Fibroblast of villous mesenchyme (primary cell): Measurements from ENCODE around the gene MMP8. TPM values are rescaled to one million over a fixed set of nuclear protein-coding genes. Genes with fewer than 3 reads are reported as not detected.
A peak's percentile ranks its signal among the peaks of the same experiment; 100 is the strongest.

Experiments
- DNase-seq: peaks from one replicate; pipeline ENCODE4 v3.0.0-alpha.2; 2010; ENCODE audit warnings: low read depth
- H3K4me3 ChIP-seq: 2 replicates; pipeline ENCODE4 v1.5.1; 2011; ENCODE audit warnings: low read depth, mild to moderate bottlenecking, low read length
- total RNA-seq: library from RNA; depleted of rRNA; stranded (reverse); fragments of >200 nt; gene quantifications from 2 replicates; pipeline ENCODE4 v1.2.3, GENCODE V29; 2012
- TF ChIP-seq, protein P1 (sequence below): IDR thresholded peaks from 2 replicates; pipeline ENCODE4 v1.5.1; 2012; ENCODE audit warnings: low read depth, mild to moderate bottlenecking, low read length; ENCODE audit not compliant: insufficient read depth

Gene MMP8
- total RNA-seq, 1 donor: not detected

DNA sequence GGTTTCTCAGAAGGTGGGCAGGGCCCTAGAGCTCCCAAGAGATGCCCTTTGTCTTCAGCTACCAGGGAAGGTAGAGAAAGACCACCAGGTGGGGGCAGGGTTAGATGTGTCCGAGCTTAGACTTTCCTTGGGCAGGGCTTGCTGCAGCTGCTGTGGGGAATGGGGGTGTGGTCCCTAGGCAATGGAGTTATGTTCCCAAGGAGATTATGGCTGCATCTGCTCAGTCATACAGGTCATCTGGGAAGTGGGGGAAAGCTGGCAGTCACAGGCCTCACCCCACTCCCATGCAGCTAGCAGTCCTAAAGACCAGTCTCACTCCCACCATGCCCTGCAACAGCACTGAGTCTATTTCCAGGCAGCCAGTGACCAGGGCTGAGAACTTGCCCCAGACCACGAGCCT, 48.7 kb downstream of the MMP8 start:
- no peak overlapping the region for H3K4me3 ChIP-seq
- TF ChIP-seq, protein P1, sequence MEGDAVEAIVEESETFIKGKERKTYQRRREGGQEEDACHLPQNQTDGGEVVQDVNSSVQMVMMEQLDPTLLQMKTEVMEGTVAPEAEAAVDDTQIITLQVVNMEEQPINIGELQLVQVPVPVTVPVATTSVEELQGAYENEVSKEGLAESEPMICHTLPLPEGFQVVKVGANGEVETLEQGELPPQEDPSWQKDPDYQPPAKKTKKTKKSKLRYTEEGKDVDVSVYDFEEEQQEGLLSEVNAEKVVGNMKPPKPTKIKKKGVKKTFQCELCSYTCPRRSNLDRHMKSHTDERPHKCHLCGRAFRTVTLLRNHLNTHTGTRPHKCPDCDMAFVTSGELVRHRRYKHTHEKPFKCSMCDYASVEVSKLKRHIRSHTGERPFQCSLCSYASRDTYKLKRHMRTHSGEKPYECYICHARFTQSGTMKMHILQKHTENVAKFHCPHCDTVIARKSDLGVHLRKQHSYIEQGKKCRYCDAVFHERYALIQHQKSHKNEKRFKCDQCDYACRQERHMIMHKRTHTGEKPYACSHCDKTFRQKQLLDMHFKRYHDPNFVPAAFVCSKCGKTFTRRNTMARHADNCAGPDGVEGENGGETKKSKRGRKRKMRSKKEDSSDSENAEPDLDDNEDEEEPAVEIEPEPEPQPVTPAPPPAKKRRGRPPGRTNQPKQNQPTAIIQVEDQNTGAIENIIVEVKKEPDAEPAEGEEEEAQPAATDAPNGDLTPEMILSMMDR: no peak
- no peak for DNase-seq

DNA sequence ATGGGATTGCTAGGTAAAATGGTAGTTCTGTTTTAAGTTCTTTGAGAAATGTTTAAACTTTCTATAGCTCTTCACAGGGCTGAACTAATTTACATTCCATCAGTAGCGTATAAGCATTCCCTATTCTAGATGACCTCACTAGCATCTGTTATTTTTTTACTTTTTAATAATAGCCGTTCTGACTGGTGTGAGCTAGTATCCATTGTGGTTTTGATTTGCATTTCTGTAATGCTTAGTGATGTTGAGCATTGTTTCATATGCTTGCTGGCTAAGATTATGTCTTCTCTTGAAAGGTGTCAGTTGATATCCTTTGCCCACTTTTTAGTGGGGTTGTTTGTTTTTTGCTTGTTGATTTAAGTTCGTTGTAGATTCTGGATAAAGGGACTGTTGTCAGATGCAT, 55.1 kb downstream of the MMP8 start:
- peak; percentile 4 for DNase-seq
- H3K4me3 ChIP-seq: no peak overlapping the region
- TF ChIP-seq, protein P1: no peak

DNA sequence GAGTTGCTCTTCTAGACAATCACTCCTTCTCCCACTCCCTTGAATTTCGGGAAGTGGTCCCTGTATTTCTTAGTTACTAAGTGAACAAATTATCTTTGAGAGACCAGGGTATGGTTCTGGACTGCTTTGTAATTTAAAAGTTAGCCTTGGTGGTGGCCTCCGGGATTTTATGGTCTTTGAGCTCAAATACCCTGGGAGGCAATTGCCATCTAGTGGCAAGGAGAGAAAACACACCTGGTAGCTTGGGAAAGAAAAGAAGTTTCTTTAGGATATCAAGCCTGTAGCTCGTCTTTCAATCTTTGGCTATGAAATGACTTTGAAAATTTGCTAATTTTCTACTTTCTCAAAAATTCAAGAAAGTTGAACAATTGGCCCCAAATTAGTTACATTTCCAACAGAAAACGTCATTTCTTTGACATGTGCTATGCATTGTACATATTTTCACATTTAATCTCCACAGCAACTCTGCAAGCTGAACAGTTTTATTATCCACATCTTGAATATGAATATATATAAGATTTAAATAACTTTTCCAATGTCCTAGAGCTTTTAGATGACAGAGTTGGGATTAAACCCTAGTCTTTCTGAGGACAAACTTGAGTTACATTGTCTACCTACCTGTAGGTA, 58.3 kb downstream of the MMP8 start:
- peak; percentile 65 for DNase-seq
- TF ChIP-seq, protein P1: peak; percentile 91

DNA sequence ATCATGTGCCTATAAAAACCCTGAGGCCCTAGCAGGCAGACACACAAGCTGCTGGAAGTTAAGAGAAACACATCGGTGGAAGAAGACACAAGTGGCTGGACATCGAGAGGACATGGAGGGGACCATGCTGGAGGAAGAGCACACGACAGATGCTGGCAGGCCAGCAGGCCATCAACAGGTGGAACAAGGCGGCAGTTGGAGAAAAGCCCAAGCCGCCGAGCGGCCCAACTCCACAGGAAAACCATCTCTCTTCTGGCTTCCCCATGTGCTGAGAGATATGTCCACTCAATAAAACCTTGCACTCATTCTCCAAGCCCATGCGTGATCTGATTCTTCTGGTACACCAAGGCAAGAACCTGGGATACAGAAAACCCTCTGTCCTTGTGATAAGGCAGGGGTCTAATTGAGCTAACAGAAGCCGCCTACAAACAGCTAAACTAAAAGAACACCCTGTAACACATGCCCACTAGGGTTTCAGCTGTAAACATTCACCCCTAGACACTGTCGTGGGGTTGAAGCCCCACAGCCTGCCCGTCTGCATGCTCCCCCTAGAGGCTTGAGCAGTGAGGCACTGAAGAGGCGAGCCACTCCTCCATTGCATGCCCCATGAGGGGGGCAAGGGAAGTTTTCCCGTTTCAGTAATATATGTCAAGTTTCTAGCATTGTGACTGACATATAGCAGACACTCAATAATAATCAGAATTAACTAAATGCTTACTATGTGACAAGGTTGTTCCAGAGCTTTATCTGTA, 60.6 kb downstream of the MMP8 start:
- no peak for DNase-seq
- TF ChIP-seq, protein P1: peak; percentile 44
- no peak overlapping the region for H3K4me3 ChIP-seq

More for the DNA sequence above, 58.3 kb downstream of the MMP8 start:
- no peak overlapping the region for H3K4me3 ChIP-seq

DNA sequence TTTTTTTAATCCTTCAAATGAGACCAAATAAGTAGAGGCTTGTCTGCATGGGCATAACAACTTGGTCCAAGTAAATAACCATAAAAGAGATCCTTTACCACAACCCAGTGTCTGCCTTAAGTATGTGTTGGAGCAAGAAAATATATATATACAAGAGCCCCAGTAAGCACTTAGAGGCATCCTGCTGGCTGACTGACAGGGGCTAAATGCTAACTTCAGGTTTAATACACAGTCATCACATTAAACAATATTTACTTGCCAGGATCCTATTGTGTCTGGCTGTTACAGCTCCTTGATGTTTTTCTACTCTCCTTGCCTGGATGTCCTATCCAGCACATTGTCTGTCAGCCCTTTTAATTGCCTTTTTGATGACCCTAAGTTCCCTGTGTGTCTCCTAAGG, 62.1 kb downstream of the MMP8 start:
- DNase-seq: no peak
- TF ChIP-seq, protein P1: no peak
- no peak overlapping the region for H3K4me3 ChIP-seq

Other genes with a start within 250 kb of the MMP8 start
- 0.43 and 2.6 TPM in 2 replicates for gene MMP7, start 194.2 kb downstream of the MMP8 start, total RNA-seq
- not detected in 2 replicates for gene MMP20, start 99.6 kb downstream of the MMP8 start, total RNA-seq
- gene MMP27, start 19.2 kb downstream of the MMP8 start, total RNA-seq: 0.97 TPM in 1 of 2 replicates, not detected in the other
- gene MMP10, start 55.7 kb upstream of the MMP8 start, total RNA-seq: 0.86 and 28.0 TPM in 2 replicates
- gene MMP1, start 73.2 kb upstream of the MMP8 start, total RNA-seq: 141 and 281 TPM in 2 replicates
- gene MMP3, start 118.7 kb upstream of the MMP8 start, total RNA-seq: 39.7 and 181 TPM in 2 replicates
- 3.0 and 3.5 TPM in 2 replicates for gene MMP12, start 150.0 kb upstream of the MMP8 start, total RNA-seq
- gene MMP13, start 230.8 kb upstream of the MMP8 start, total RNA-seq: not detected in 2 replicates